Measurements from ENCODE around the gene POLR1G. TPM values are rescaled to one million over a fixed set of nuclear protein-coding genes. Genes with fewer than 3 reads are reported as not detected.
"Not testable (repeated sequence)": the region's sequence is repeated elsewhere in the genome, so short reads cannot be mapped to it uniquely, and the experiment has no call there.

POLR1G gene
- total RNA-seq, 2 donors from 2014 or later = 3.4 to 4.9 TPM

GRCh38 chr19:45403781-45404556, 2.5 kb upstream of the POLR1G start:
- Mint-ChIP-seq H3K36me3 (ENCODE audit: insufficient read depth in 2 of 2) (peaks cover 1 to 4% of the 10 kb centered on the region in 2 donors), H3K27ac (no peak overlapping the region), H3K27me3 (ENCODE audit: low read depth) (peaks cover 22% of the 10 kb centered on the region), H3K4me3 (peak overlapping the region; percentile 93 to 99), H3K4me1 (ENCODE audit: low read depth) (peaks cover 51% of the 10 kb centered on the region), H3K9me3 (no peaks in the 10 kb centered on the region)
- peak; percentile 83 to 87 for DNase-seq
- ATAC-seq (replicated peaks in 1 of 2) = peak; percentile 31 to 32

- peaks cover 22% of the 10 kb centered on the region for H3K27me3 Mint-ChIP-seq (ENCODE audit: low read depth)
- H3K9me3 Mint-ChIP-seq = no peaks in the 10 kb centered on the region
- H3K4me1 Mint-ChIP-seq (ENCODE audit: low read depth) = peaks cover 54% of the 10 kb centered on the region
- peaks cover 1 to 5% of the 10 kb centered on the region in 2 donors for H3K36me3 Mint-ChIP-seq (ENCODE audit: insufficient read depth in 2 of 2)
- ATAC-seq (replicated peaks in 1 of 2) (peak; percentile 35 to 45), DNase-seq (peak; percentile 69 to 72)
- H3K4me3 Mint-ChIP-seq = peak within 1 kb of the TSS; percentile 93 to 99
- peak within 1 kb of the TSS; percentile 95 for H3K27ac Mint-ChIP-seq
These were observed 1.6 kb upstream of the POLR1G start, which contains the start of gene PPP1R13L for GRCh38 chr19:45404557-45405434. TSS of gene PPP1R13L (minus strand) at chr19:45405069. CDS start at chr19:45398318, 6,751 bp downstream.

- Mint-ChIP-seq H3K36me3 (ENCODE audit: insufficient read depth in 2 of 2) (peaks cover 1 to 7% of the 10 kb centered on the region in 2 donors), H3K27me3 (ENCODE audit: low read depth) (peaks cover 22% of the 10 kb centered on the region), H3K4me3 (peak overlapping the region; percentile 93 to 99), H3K9me3 (no peaks in the 10 kb centered on the region), H3K4me1 (ENCODE audit: low read depth) (peaks cover 54% of the 10 kb centered on the region), H3K27ac (peak overlapping the region; percentile 95)
- DNase-seq (peak; percentile 85 to 86), ATAC-seq (replicated peaks in 1 of 2) (peak; percentile 58 to 63)
These were observed 814 bp upstream of the POLR1G start for GRCh38 chr19:45405435-45406225.

- Mint-ChIP-seq H3K27me3 (ENCODE audit: low read depth) (peaks cover 22% of the 10 kb centered on the region), H3K9me3 (no peaks in the 10 kb centered on the region), H3K27ac (peak overlapping the region; percentile 11), H3K36me3 (ENCODE audit: insufficient read depth in 2 of 2) (peaks cover 1 to 11% of the 10 kb centered on the region in 2 donors), H3K4me3 (peak overlapping the region; percentile 93 to 99), H3K4me1 (ENCODE audit: low read depth) (peaks cover 54% of the 10 kb centered on the region)
- no peak for ATAC-seq (replicated peaks in 1 of 2)
- no peak for DNase-seq
These were observed 589 bp downstream of the POLR1G start for GRCh38 chr19:45407091-45407375.

- Mint-ChIP-seq H3K4me1 (ENCODE audit: low read depth) (peaks cover 54% of the 10 kb centered on the region), H3K27me3 (ENCODE audit: low read depth) (peaks cover 22% of the 10 kb centered on the region), H3K4me3 (peak overlapping the region; percentile 93 to 99), H3K36me3 (ENCODE audit: insufficient read depth in 2 of 2) (peaks cover 1 to 14% of the 10 kb centered on the region in 2 donors)
- not testable (repeated sequence) for H3K9me3 Mint-ChIP-seq; ATAC-seq (replicated peaks in 1 of 2); DNase-seq; H3K27ac Mint-ChIP-seq
These were observed 1.1 kb downstream of the POLR1G start for GRCh38 chr19:45407585-45407984.

GRCh38 chr19:45408121-45408520, 1.7 kb downstream of the POLR1G start:
- H3K36me3 Mint-ChIP-seq (ENCODE audit: insufficient read depth in 2 of 2) = peaks cover 1 to 14% of the 10 kb centered on the region in 2 donors
- peaks cover 54% of the 10 kb centered on the region for H3K4me1 Mint-ChIP-seq (ENCODE audit: low read depth)
- DNase-seq (no peak), ATAC-seq (replicated peaks in 1 of 2) (no peak)
- H3K27ac Mint-ChIP-seq = no peak overlapping the region
- H3K4me3 Mint-ChIP-seq = peak overlapping the region; percentile 29 to 99
- no peaks in the 10 kb centered on the region for H3K9me3 Mint-ChIP-seq
- H3K27me3 Mint-ChIP-seq (ENCODE audit: low read depth) = peaks cover 16% of the 10 kb centered on the region

- no peak for ATAC-seq (replicated peaks in 1 of 2)
- Mint-ChIP-seq H3K4me1 (ENCODE audit: low read depth) (peaks cover 46% of the 10 kb centered on the region), H3K36me3 (ENCODE audit: insufficient read depth in 2 of 2) (peaks cover 1 to 14% of the 10 kb centered on the region in 2 donors), H3K27ac (no peak overlapping the region), H3K27me3 (ENCODE audit: low read depth) (peaks cover 8% of the 10 kb centered on the region), H3K4me3 (no peak overlapping the region), H3K9me3 (no peaks in the 10 kb centered on the region)
- DNase-seq = no peak
These were observed 2.5 kb downstream of the POLR1G start for GRCh38 chr19:45408830-45409556.

- no peak overlapping the region for H3K4me3 Mint-ChIP-seq
- no peak overlapping the region for H3K27ac Mint-ChIP-seq
- peaks cover 2% of the 10 kb centered on the region for H3K27me3 Mint-ChIP-seq (ENCODE audit: low read depth)
- DNase-seq (no peak), ATAC-seq (replicated peaks in 1 of 2) (no peak)
- H3K9me3 Mint-ChIP-seq = no peaks in the 10 kb centered on the region
- peaks cover 1 to 17% of the 10 kb centered on the region in 2 donors for H3K36me3 Mint-ChIP-seq (ENCODE audit: insufficient read depth in 2 of 2)
- peaks cover 41% of the 10 kb centered on the region for H3K4me1 Mint-ChIP-seq (ENCODE audit: low read depth)
These were observed 3.1 kb downstream of the POLR1G start for GRCh38 chr19:45409557-45409920.

- H3K4me3 Mint-ChIP-seq; ATAC-seq (replicated peaks in 1 of 2); DNase-seq; H3K9me3 Mint-ChIP-seq; H3K27ac Mint-ChIP-seq; H3K27me3 Mint-ChIP-seq (ENCODE audit: low read depth): not testable (repeated sequence)
- peaks cover 33% of the 10 kb centered on the region for H3K4me1 Mint-ChIP-seq (ENCODE audit: low read depth)
- H3K36me3 Mint-ChIP-seq (ENCODE audit: insufficient read depth in 2 of 2) = peaks cover 1 to 17% of the 10 kb centered on the region in 2 donors
These were observed 3.9 kb downstream of the POLR1G start for GRCh38 chr19:45410330-45410729.

- H3K9me3 Mint-ChIP-seq = no peaks in the 10 kb centered on the region
- no peak for DNase-seq
- H3K27ac Mint-ChIP-seq = no peak overlapping the region
- H3K4me3 Mint-ChIP-seq = no peak overlapping the region
- ATAC-seq (replicated peaks in 1 of 2) = no peak
- H3K36me3 Mint-ChIP-seq (ENCODE audit: insufficient read depth in 2 of 2) = peaks cover 0 to 29% of the 10 kb centered on the region in 2 donors
- H3K4me1 Mint-ChIP-seq (ENCODE audit: low read depth) = peaks cover 5% of the 10 kb centered on the region
- H3K27me3 Mint-ChIP-seq (ENCODE audit: low read depth) = no peaks in the 10 kb centered on the region
These were observed 7.1 kb downstream of the POLR1G start for GRCh38 chr19:45413497-45413896.

- Mint-ChIP-seq H3K4me3 (no peak overlapping the region), H3K27me3 (ENCODE audit: low read depth) (no peaks in the 10 kb centered on the region), H3K27ac (peak overlapping the region; percentile 87), H3K36me3 (ENCODE audit: insufficient read depth in 2 of 2) (peaks cover 0 to 25% of the 10 kb centered on the region in 2 donors), H3K9me3 (no peaks in the 10 kb centered on the region), H3K4me1 (ENCODE audit: low read depth) (peaks cover 4% of the 10 kb centered on the region)
- ATAC-seq (replicated peaks in 1 of 2) = no peak
- no peak for DNase-seq
These were observed 8.0 kb downstream of the POLR1G start for GRCh38 chr19:45414468-45414867.

GRCh38 chr19:45417151-45417550, 10.7 kb downstream of the POLR1G start:
- H3K36me3 Mint-ChIP-seq (ENCODE audit: insufficient read depth in 2 of 2) = peaks cover 0 to 19% of the 10 kb centered on the region in 2 donors

More at GRCh38 chr19:45417151-45417550, 10.7 kb downstream of the POLR1G start:
- Mint-ChIP-seq H3K27ac (no peak overlapping the region), H3K27me3 (ENCODE audit: low read depth) (no peaks in the 10 kb centered on the region), H3K9me3 (no peaks in the 10 kb centered on the region), H3K4me1 (ENCODE audit: low read depth) (peaks cover 25% of the 10 kb centered on the region), H3K4me3 (no peak overlapping the region)
- ATAC-seq (replicated peaks in 1 of 2) = no peak
- no peak for DNase-seq
